Choroid plexus epithelial cell (primary cell): Measurements from ENCODE around the gene AHRR.

ENCODE experiments used
- DNase-seq: peaks from one replicate; pipeline ENCODE4 v3.0.0-alpha.2; 2010; ENCODE audit warnings: low read depth
- H3K4me3 ChIP-seq: 2 replicates; pipeline ENCODE4 v1.5.1; 2011; ENCODE audit warnings: low read depth, mild to moderate bottlenecking, control low read depth, low read length, moderate library complexity
- CTCF ChIP-seq: conservative IDR thresholded peaks from 2 replicates; pipeline ENCODE4 v1.5.1; 2011; ENCODE audit warnings: low read depth, mild to moderate bottlenecking, control low read depth, inconsistent platforms, low read length, moderate library complexity

The AHRR gene

DNA sequence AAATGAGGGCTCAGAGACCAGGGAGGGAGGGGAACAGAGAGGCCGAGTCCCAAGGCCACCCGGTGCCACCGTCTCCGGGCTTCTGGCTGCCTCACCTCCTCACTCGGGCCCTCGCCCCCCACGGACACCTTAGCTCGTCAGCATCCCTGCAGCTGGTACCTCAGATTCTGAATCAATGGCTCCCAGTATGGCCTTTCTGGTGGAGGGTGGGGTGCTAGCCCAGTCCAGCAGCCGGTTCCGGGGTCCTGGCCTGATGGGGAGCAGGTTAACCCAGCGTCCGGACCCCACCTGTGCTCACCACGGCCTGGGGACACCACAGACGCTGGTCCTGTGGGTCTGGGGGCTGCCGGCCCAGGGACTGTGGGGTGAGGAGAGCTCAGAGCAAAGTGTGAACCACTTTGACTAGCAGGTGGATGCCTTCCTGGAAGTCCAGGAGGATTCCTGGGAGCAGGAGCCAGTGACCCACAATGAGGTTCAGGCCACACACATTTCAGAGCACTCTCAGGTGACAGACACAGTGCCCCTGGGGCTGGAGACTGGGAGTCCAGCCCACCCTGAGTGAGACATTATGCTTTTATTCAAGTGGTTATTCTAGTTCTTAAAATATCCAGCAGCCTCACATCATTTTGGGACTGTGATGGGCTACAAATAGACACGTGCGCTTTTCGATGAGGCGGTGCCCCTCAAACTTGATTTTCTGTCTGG, 53.3 kb downstream of the AHRR start:
- no peak for DNase-seq
- TF ChIP-seq CTCF = no peak
- no peak overlapping the region for H3K4me3 ChIP-seq

- no peak for TF ChIP-seq CTCF
- no peak for DNase-seq
- no peak overlapping the region for H3K4me3 ChIP-seq
These were observed 53.9 kb downstream of the AHRR start for GRCh38 chr5:375336-375920.

GRCh38 chr5:375921-376798, 54.6 kb downstream of the AHRR start:
- no peak for DNase-seq
- TF ChIP-seq CTCF = no peak
- no peak overlapping the region for H3K4me3 ChIP-seq

GRCh38 chr5:376799-377325, 55.3 kb downstream of the AHRR start:
- no peak for DNase-seq
- H3K4me3 ChIP-seq = no peak overlapping the region

DNA sequence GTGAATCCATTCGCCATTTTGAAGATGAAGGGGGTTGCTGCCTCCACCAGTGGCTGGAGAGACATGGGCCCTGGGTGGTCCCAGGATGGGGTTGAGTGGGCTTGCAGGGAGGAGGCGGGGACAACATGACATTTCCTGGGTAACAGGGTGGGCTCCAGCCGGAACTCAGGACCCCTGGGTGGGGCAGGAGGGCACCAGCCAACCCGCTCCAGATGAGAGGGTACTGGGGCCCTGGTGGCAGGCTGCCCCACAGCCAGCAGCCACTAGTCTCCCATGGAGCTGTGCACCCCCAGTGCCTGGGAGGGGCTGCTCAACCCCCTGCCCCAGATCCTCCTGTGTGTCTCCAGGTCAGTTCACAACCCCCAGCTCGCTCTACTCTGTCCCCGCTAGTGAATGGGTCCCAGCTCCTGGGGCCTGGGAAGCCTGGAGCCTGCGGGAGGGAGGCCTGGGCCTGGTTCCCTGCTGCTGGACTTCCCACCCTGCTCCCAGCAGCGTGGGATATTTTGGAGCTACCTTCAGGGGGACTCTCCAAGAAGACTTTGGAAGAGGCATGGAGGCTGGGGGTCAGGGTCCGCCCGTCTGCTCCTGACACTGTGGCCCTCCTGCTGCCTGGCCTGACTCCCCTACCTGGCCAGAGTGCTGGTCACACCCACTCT, 55.9 kb downstream of the AHRR start:
- no peak for DNase-seq
- no peak overlapping the region for H3K4me3 ChIP-seq
- no peak for TF ChIP-seq CTCF

More at GRCh38 chr5:376799-377325, 55.3 kb downstream of the AHRR start:
- TF ChIP-seq CTCF = no peak

GRCh38 chr5:378301-378891, 56.9 kb downstream of the AHRR start:
- TF ChIP-seq CTCF = no peak
- no peak overlapping the region for H3K4me3 ChIP-seq
- no peak for DNase-seq
